Neural crest cell (in vitro differentiated cells): ENCODE measurements around the gene FGF23. TPM values are rescaled to one million over a fixed set of nuclear protein-coding genes. Genes with fewer than 3 reads are reported as not detected.
A peak's percentile ranks its signal among the peaks of the same experiment; 100 is the strongest.

Experiments used
- DNase-seq: peaks from one replicate; pipeline ENCODE4 v3.0.0; 2021; ENCODE audit warnings: low read depth, mixed read lengths, low spot score
- H3K27ac Mint-ChIP-seq: one replicate; pipeline ENCODE4 v1.8.0; 2021; ENCODE audit warnings: mild to moderate bottlenecking, mixed read lengths; ENCODE audit not compliant: unreplicated experiment
- H3K27me3 Mint-ChIP-seq: 2 replicates; pipeline ENCODE4 v1.8.0; 2021; ENCODE audit warnings: low read depth, mild to moderate bottlenecking, mixed read lengths
- H3K36me3 Mint-ChIP-seq: 2 replicates; pipeline ENCODE4 v1.8.0; 2021; ENCODE audit warnings: low read depth, mild to moderate bottlenecking, mixed read lengths
- H3K4me1 Mint-ChIP-seq: 2 replicates; pipeline ENCODE4 v1.8.0; 2021; ENCODE audit warnings: mixed read lengths
- H3K4me3 Mint-ChIP-seq: one replicate; pipeline ENCODE4 v1.8.0; 2021; ENCODE audit warnings: mild to moderate bottlenecking, mixed read lengths
- H3K9me3 Mint-ChIP-seq: 2 replicates; pipeline ENCODE4 v1.8.0; 2021; ENCODE audit warnings: mixed read lengths
- CTCF ChIP-seq: fragments of 200-600 bp; sonication (generic); conservative IDR thresholded peaks from 2 replicates; pipeline ENCODE4 v1.5.0; 2021; ENCODE audit warnings: antibody characterized with exemption, mild to moderate bottlenecking
- total RNA-seq: library from RNA; stranded (reverse); gene quantifications from 2 replicates; pipeline ENCODE4 v1.2.1, GENCODE V29; 2021

Gene FGF23
- total RNA-seq, 1 donor from 2014 or later: 0.16 TPM

- Mint-ChIP-seq H3K36me3 (no peaks in the 10 kb centered on the region), H3K27ac (peak overlapping the region; percentile 16), H3K27me3 (peaks cover 12% of the 10 kb centered on the region), H3K9me3 (no peaks in the 10 kb centered on the region), H3K4me1 (peaks cover 10% of the 10 kb centered on the region), H3K4me3 (no peak overlapping the region)
- no peak for DNase-seq
- TF ChIP-seq CTCF: peak; percentile 34
Measured at GRCh38 chr12:4383304-4383865, 3.9 kb upstream of the FGF23 start.

- Mint-ChIP-seq H3K27ac (no peak overlapping the region), H3K4me1 (peaks cover 10% of the 10 kb centered on the region), H3K9me3 (no peaks in the 10 kb centered on the region), H3K4me3 (no peak overlapping the region), H3K36me3 (no peaks in the 10 kb centered on the region), H3K27me3 (peaks cover 12% of the 10 kb centered on the region)
- no peak for DNase-seq
- no peak for TF ChIP-seq CTCF
Measured at GRCh38 chr12:4380332-4380731, 820 bp upstream of the FGF23 start.

GRCh38 chr12:4378772-4379171 lies 740 bp downstream of the FGF23 start:
- Mint-ChIP-seq H3K4me1 (peaks cover 10% of the 10 kb centered on the region), H3K9me3 (no peaks in the 10 kb centered on the region), H3K36me3 (no peaks in the 10 kb centered on the region), H3K27me3 (peaks cover 17% of the 10 kb centered on the region), H3K27ac (no peak overlapping the region), H3K4me3 (no peak overlapping the region)
- no peak for DNase-seq
- no peak for TF ChIP-seq CTCF

DNA sequence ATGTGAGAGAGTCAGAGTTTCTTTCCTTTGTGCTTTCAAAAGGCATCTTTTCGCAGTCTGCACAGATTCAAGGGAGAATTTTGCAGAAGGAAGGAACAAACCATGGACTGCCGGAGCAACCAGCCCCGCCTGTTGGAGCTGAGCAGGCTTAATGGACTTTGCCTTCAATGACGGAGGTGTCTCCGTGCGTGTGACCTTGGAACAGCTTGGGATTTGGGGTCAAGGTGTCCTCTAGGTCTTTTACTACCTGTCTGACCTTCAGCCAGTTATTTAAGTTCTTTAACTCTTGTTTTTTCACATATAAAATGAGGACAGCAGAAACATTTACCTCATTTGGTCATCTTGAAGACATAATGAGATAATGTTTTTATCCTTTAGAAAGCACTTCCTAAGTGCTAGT lies 4.1 kb downstream of the FGF23 start:
- Mint-ChIP-seq H3K9me3 (no peaks in the 10 kb centered on the region), H3K4me3 (no peak overlapping the region), H3K36me3 (no peaks in the 10 kb centered on the region), H3K27ac (no peak overlapping the region), H3K4me1 (peaks cover 10% of the 10 kb centered on the region), H3K27me3 (peaks cover 9% of the 10 kb centered on the region)
- no peak for DNase-seq
- no peak for TF ChIP-seq CTCF

DNA sequence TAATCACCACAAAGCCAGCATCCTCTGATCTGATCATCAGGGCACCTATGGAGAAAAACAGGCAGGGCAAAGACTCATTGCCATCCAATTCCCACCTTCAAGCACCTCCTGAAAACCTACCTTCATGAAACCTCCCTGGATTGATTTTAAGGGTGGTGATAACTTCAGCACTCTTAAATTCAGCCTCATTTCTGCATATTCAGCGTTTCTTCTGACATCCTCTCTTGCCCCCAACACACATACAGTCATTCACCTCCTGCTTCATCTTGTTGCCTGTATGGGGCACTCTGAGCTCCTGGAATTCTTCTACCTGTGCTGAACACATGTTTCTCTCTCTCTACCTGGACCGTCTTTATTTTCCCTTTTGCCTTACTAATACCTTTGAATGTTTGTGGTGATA lies 6.9 kb downstream of the FGF23 start:
- no peak for DNase-seq
- no peak for TF ChIP-seq CTCF
- Mint-ChIP-seq H3K36me3 (no peaks in the 10 kb centered on the region), H3K4me1 (no peaks in the 10 kb centered on the region), H3K4me3 (no peak overlapping the region), H3K9me3 (no peaks in the 10 kb centered on the region), H3K27ac (no peak overlapping the region), H3K27me3 (peaks cover 14% of the 10 kb centered on the region)
